ENCODE measurements around the gene TBC1D1.
"Not testable (repeated sequence)": the region's sequence is repeated elsewhere in the genome, so short reads cannot be mapped to it uniquely, and the experiment has no call there.

TBC1D1 gene

GRCh38 chr4:38013461-38014366 is 122.8 kb downstream of the TBC1D1 start:
- in situ Hi-C loops (cut with MboI; ENCODE audit: low pct_unique_long_range_greater_than_20kb, low sequenced_read_pairs, unreplicated experiment), result no loop called here
- DNase-seq (ENCODE audit: low spot score), result no peak
- TF ChIP-seq CTCF (IDR thresholded peaks at IDR 0.05; ENCODE audit: extremely low read depth, insufficient read depth, missing control alignments), result no peak

GRCh38 chr4:38014421-38014852 is 123.6 kb downstream of the TBC1D1 start:
- no peak for TF ChIP-seq CTCF (IDR thresholded peaks at IDR 0.05; ENCODE audit: extremely low read depth, insufficient read depth, missing control alignments)
- no peak for DNase-seq (ENCODE audit: low spot score)
- in situ Hi-C loops (cut with MboI; ENCODE audit: low pct_unique_long_range_greater_than_20kb, low sequenced_read_pairs, unreplicated experiment), result no loop called here

GRCh38 chr4:38015886-38016515 is 125.1 kb downstream of the TBC1D1 start:
- no peak for DNase-seq (ENCODE audit: low spot score)
- in situ Hi-C loops (cut with MboI; ENCODE audit: low pct_unique_long_range_greater_than_20kb, low sequenced_read_pairs, unreplicated experiment), result no loop called here
- no peak for TF ChIP-seq CTCF (IDR thresholded peaks at IDR 0.05; ENCODE audit: extremely low read depth, insufficient read depth, missing control alignments)

GRCh38 chr4:38016698-38017097 is 125.8 kb downstream of the TBC1D1 start:
- no peak for DNase-seq (ENCODE audit: low spot score)
- no peak for TF ChIP-seq CTCF (IDR thresholded peaks at IDR 0.05; ENCODE audit: extremely low read depth, insufficient read depth, missing control alignments)
- in situ Hi-C loops (cut with MboI; ENCODE audit: low pct_unique_long_range_greater_than_20kb, low sequenced_read_pairs, unreplicated experiment), result no loop called here

GRCh38 chr4:38017609-38018008 is 126.7 kb downstream of the TBC1D1 start:
- TF ChIP-seq CTCF (IDR thresholded peaks at IDR 0.05; ENCODE audit: extremely low read depth, insufficient read depth, missing control alignments), result no peak
- in situ Hi-C loops (cut with MboI; ENCODE audit: low pct_unique_long_range_greater_than_20kb, low sequenced_read_pairs, unreplicated experiment), result no loop called here
- DNase-seq (ENCODE audit: low spot score), result no peak

- TF ChIP-seq CTCF (IDR thresholded peaks at IDR 0.05; ENCODE audit: extremely low read depth, insufficient read depth, missing control alignments), result no peak
- in situ Hi-C loops (cut with MboI; ENCODE audit: low pct_unique_long_range_greater_than_20kb, low sequenced_read_pairs, unreplicated experiment), result no loop called here
- no peak for DNase-seq (ENCODE audit: low spot score)
Observed at GRCh38 chr4:38020386-38020785, 129.5 kb downstream of the TBC1D1 start.

- DNase-seq (ENCODE audit: low spot score); in situ Hi-C loops (cut with MboI; ENCODE audit: low pct_unique_long_range_greater_than_20kb, low sequenced_read_pairs, unreplicated experiment): not testable (repeated sequence)
Observed at GRCh38 chr4:38020961-38021360, 130.1 kb downstream of the TBC1D1 start.

Data from GM13977 (cell line).